HG03135 (cell line): ENCODE results near the gene SNTG2.

Experiments
- ATAC-seq: cut with Tn5 transposase; IDR thresholded peaks from one replicate; pipeline ENCODE4 v1.9.1; 2021; ENCODE audit warnings: mild to moderate bottlenecking, moderate library complexity; ENCODE audit not compliant: unreplicated experiment

Gene SNTG2

DNA sequence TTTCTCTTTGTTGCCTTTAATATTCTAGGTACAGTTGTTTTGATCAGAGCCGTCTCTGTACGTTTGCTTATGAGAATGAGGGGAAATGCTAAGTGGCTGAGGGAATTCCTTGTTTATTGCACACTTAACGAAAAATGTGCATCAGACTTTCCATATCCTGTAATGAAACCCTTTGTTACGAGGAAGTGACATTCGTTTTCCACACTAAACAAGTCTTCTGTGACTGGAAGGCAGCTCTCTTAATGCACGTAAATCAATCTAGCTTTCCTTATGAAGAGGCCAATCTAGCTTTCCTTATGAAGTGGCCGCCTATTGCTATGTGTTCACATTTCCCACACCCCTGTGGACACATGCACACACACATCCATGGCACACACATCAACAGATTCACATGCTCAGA, 186.2 kb downstream of the SNTG2 start:
- no peak for ATAC-seq

DNA sequence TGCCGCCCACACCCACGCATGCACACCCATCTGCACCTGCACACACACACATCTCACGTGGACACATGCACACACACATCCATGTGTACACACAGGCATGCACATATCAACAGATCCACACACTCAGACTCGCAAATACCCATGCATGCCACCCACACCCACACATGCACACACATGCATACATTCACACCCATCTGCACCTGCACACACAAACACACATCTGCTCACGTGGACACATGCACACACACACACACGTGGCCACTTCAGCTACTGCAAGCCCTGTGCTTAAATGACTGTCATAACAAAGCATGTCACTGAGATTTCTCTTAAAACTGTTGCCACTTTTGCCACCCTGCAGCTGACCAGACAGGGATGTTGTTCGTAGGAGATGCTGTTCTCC, 186.6 kb downstream of the SNTG2 start:
- ATAC-seq: no peak

- no peak for ATAC-seq
Observed at GRCh38 chr2:1137913-1138391, 187.3 kb downstream of the SNTG2 start.

DNA sequence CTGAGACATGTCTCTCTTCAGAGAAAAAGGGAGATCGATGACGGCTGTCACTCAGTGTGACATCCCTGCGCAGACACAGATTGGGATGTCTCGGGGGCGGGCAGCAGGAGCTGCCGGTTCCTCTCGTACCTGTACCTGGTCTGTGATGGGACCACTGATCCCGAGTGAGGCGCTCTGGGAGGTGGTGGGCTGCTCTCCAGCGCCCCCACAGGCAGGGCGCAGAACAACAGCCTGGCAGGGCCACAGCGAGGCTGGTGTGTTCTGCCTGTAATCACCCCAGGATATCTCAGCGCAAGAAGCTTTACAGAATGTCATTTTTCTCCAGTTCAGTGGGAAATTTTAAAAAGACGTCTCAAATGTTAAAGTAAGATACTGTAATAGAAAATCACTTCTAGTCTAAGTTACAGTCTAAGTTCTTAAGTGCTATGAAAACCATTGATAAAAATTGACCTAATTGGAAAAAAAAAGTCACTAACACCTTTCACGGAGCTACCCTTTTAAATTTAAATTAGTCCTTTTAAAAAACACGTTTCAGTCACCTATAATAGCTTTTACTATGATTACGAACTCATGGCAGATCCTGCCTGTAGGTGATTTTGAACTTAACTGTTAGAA, 189.8 kb downstream of the SNTG2 start:
- ATAC-seq: no peak

- ATAC-seq: no peak
Observed at GRCh38 chr2:1141079-1141478, 190.4 kb downstream of the SNTG2 start.

DNA sequence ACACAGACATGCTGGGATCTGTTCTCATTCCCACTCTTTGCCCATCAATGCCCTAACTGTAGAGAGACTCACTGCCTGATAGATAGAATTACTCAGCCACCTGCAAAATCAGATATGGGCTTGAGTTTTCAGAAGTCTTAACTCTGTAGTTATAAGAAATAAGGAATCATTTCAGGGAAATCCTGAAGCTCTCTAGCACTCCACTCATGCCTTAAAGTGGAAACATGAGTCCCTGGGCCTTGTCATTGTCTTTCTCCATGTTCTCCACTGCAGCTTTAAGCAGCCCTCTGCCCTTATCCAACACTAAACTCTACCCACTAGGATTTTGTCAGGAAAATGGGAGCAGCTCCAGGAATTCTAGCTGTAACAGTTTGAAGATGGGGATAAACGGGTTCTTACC, 192.5 kb downstream of the SNTG2 start:
- no peak for ATAC-seq

GRCh38 chr2:1147873-1148612, 197.4 kb downstream of the SNTG2 start:
- ATAC-seq: no peak

DNA sequence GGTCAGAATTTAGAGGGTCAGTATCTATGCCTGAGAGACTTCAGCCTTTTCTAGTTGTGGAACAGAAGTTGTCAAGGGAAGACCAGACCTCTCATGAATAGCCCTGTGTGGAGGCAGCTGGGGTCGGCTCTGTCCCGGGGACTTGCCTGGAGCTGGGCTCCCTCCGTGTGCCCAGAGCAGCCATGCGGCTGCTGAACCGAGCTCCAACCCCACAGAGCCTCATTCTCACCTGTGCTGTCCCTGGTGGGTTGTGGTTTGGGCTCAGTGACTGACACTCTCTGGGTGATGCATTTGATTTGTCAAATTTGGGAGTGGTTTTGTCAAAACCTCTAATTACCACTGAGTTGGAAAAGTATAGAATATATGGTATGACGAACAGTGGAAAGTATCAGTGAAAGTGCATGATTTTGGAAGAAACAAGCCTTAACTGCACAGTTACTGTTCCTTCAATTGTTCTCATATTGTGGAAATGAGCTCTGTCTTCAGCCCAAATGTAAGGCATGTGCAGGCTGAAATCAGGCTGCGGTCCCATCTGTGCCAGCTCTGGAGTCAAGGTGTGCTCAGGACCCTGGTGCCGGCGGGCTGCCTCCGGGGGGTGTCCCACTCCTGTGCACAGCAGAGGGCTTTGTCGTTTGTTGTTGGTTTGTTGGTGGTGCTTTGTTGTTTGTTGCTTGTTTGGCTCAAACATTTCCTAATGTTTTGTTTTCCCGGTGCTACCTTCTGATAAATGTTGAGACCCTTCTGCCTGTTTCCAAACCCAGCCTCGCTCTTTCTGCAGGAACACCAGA, 200.3 kb downstream of the SNTG2 start:
- no peak for ATAC-seq

- no peak for ATAC-seq
Observed at GRCh38 chr2:1152375-1152774, 201.7 kb downstream of the SNTG2 start.

DNA sequence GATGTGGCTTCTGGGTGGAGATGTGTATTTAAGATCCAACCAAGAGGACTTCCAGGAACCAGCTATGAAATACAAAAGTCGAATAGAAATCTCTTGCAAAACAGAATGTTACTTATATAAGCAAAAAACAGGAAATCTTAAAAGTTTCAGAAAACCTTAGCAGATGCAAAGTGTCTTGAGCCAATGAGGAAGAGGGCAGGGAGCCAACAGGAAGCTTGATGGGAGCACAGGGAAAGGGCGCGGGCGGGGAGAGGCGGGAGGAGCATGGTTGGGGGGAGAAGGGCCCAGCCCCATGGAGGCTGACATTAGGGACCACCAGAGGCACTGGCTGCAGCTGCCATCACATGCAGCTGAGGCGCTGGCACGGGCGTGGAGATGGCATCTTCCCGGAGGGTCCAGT, 203.3 kb downstream of the SNTG2 start:
- no peak for ATAC-seq

DNA sequence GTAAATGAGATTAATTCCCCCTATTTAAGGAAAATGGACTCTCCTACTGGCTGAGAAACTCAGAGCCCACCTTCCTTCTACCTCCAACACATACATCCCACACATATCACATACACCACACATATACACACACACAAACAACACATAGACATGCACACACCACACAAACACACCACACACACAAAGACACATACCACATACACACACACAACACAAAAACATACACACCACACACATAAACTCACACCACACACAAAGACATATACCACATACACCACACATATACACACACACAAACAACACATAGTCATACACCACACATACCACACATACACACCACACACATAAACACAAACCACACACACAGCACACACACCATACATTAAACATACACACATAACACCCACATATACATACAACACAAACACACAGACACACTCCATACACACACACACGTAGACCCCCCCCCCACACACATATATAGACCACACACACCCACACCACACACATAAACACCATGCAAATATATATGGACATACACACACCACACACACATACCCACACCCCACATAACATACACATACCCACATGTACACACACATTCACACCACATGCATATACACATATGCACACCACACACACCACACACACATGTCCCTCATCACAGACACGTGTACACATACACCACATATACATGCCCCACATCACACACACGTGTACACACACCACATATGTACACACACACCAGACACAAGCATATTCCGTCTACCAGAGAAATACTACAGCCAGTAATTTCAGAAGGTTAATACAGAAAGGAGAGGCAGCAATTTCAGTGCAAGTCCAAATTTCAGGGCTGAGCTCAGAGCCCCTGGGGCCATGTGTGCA, 204.3 kb downstream of the SNTG2 start:
- no peak for ATAC-seq

- no peak for ATAC-seq
Observed at GRCh38 chr2:1156059-1156458, 205.4 kb downstream of the SNTG2 start.

GRCh38 chr2:1156531-1156930, 205.9 kb downstream of the SNTG2 start:
- no peak for ATAC-seq

GRCh38 chr2:1157107-1157506, 206.5 kb downstream of the SNTG2 start:
- no peak for ATAC-seq

DNA sequence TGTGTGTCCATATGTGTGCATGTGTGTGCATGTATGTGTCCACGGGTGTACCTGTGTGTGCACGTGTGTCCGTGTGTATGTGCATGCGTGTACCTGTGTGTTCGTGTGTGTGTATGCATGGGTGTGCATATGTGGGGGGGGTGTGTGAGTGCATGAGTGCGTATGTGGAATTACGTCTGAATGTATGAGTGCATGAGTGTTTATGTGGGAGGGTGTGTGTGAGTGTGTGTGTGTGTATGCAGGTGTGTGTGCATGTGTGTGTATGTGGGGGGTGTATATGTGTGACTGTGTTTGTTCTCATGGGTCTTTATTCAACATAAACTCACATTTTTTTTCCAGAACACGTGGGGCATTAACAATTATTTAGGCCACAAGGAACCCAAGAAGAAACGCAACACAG, 208.4 kb downstream of the SNTG2 start:
- ATAC-seq: no peak

GRCh38 chr2:1162246-1162645, 211.6 kb downstream of the SNTG2 start:
- ATAC-seq: no peak

DNA sequence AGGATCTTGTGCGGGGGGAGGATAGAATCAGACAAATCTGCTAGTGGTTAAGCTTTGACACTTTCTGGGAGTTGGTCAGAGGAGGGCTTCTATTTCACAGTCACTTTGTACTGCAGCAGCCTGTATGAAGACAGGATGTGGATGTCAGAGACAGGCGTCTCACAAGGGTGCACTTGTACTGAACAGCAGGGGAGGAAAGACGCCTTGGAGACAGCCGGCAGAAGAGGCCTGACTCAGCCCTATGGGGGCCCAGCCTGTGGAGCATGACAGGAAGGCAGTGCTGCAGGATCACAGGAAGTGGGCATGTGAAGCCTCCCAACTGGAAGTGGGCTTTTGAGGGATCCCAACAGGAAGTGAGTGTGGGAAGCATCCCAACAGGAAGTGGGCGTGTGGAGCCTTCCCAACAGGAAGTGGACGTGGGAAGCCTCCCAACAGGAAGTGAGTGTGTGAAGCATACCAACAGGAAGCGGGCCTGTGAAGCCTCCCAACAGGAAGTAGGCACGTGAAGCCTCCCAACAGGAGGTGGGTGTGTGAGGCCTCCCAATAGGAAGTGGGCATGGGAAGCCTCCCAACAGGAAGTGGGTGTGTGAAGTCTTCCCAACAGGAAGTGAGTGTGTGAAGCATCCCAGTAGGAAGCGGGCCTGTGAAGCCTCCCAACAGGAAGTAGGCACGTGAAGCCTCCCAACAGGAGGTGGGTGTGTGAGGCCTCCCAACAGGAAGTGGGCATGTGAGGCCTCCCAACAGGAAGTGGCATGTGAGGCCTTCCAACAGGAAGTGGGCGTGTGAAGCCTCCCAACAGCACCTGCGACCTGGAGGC, 212.3 kb downstream of the SNTG2 start:
- ATAC-seq: no peak

GRCh38 chr2:1166976-1167375, 216.3 kb downstream of the SNTG2 start:
- no peak for ATAC-seq

DNA sequence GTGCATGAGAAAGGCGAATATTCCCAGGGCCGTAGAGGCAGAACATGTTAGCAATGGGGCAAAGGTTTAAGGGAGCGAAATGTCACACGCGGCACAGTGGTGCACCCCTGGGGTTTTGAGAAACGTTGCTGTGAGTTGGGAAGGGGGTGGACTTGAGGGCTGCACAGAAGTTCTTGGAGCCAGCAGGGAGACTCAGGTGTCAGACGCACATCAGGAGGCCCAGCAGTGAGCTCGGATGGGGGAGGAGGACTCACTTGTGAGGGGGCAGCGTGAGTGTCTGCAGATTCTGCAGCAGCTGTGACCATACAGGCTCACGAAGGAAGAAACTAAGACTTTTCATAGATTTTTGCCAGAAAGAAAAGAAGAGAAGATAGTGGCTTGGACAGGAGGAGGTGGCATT, 218.2 kb downstream of the SNTG2 start:
- no peak for ATAC-seq
